Glomerular endothelial cell (primary cell): Measurements from ENCODE around the gene CCDC186. TPM values are rescaled to one million over a fixed set of nuclear protein-coding genes. Genes with fewer than 3 reads are reported as not detected.
A peak's percentile ranks its signal among the peaks of the same experiment; 100 is the strongest.
"Not testable (repeated sequence)": the region's sequence is repeated elsewhere in the genome, so short reads cannot be mapped to it uniquely, and the experiment has no call there.

Source experiments
- DNase-seq: peaks from one replicate; pipeline ENCODE4 v3.0.0-alpha.2; 2011; ENCODE audit warnings: low read depth, low spot score; ENCODE audit errors: extremely low read depth
- total RNA-seq: library from RNA; depleted of rRNA; stranded (reverse); fragments of >200 nt; gene quantifications from 2 replicates; pipeline ENCODE4 v1.2.3, GENCODE V29; 2015

Gene CCDC186
- total RNA-seq, 1 donor from 2014 or later = 10.5 TPM

DNA sequence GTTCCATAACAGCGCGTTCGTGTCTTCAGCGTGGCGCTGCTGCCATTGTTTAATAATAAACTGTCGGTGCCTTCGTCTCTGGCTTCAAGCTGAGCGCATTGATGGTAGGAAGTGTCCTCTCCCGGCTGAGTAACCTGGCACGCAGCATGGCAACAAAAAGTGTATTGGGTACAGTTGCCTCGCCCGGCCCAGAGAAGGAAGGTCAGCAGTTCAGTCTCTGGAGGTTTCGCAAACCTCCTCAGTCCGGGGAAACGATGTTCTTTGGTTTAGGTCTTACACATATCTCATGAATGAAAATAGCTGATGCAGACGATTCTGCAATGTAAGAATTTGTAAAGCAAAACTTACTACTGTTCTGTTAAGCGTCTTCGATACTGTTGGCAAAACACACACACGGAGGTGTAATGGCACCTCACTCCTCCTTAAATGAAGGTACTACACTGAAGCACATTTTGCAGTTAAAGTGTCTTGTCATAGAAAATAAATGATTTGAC, 739 bp upstream of the CCDC186 start:
- no peak for DNase-seq

- no peak for DNase-seq
Observed at GRCh38 chr10:114173603-114173920, 441 bp downstream of the CCDC186 start.

DNA sequence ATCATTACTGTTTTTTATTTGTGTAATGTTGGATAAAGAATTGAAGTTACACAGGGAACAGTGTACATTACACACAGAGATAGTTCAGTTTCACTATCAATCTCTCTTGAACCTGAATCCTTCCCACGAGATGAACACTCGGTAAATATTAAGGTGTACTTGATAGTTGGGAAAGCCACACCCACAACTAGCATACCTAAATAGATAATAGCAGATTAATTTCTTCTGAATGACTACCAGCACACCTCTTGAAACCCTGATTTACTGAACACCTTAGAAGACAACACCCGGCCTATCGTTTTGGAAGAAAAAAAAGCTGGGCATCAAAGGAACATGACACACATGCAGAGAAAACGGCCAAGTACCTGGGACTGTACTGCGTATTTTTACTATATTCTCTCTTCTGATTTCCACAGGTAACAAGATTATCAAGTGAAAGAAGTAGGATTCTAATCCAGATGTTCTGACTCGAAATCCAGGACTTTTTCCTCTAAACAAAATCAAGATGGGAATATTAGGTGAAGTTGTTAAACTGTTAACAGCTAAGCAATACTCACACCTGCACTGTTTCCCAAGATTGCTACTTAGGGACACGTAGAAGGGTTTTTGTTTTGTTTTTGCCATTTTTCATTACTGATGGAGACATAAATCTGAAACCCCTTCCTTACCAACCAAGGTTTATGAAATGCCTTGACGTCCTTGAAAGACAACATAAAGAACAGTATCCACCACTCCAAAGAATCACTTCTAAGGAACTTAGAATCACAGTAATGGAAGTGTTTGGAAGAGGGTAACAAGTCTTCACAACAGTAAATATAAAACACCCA, 1.0 kb downstream of the CCDC186 start:
- DNase-seq = no peak

- DNase-seq = no peak
Observed at GRCh38 chr10:114172216-114172615, 1.8 kb downstream of the CCDC186 start.

DNA sequence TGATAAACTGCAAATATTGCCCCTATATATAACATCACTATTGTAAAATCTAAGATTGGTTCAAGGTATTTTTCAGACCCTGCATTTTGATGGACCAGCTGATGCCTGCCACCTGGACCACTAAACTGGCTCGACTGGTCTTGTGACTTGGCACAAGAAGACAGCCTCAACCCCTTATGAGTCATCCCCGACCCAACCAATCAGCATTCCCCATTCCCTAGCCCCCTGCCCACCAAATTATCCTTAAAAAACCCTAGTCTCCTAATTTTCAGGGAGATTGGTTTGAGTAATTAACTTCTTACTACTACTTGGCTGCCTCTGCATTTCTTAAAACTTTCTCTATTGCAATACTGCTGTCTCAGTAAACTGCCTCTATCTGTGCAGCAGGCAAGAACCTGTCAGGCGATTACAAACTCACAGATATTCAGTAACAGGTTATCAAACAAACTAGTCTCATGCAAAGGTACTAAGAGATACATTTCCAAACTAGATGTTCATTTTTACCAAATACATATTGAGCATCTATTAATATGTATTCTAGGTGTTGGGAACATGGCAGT, 5.5 kb downstream of the CCDC186 start:
- no peak for DNase-seq

- no peak for DNase-seq
Observed at GRCh38 chr10:114167985-114168384, 6.0 kb downstream of the CCDC186 start.

GRCh38 chr10:114166494-114166893, 7.5 kb downstream of the CCDC186 start:
- DNase-seq = no peak

DNA sequence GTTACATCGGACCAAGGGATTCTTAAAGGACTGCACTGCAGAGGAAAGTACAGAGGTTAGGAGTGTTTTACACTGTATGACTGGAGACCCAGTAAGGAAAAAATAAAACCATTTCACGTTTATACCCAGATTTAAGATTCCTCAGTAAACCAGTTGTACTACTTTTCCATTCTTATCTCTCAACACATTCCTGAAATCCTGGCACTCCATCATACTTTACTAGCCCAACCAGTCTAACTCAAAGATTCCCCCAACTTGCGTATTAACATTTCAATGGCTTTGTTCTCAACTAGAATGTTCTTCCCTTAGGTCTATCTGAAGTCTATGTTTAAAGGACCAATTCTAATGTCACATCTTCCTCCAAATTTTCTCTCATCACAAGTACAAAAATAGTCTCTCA, 8.0 kb downstream of the CCDC186 start:
- DNase-seq = no peak

- DNase-seq = no peak
Observed at GRCh38 chr10:114163062-114163461, 10.9 kb downstream of the CCDC186 start.

DNA sequence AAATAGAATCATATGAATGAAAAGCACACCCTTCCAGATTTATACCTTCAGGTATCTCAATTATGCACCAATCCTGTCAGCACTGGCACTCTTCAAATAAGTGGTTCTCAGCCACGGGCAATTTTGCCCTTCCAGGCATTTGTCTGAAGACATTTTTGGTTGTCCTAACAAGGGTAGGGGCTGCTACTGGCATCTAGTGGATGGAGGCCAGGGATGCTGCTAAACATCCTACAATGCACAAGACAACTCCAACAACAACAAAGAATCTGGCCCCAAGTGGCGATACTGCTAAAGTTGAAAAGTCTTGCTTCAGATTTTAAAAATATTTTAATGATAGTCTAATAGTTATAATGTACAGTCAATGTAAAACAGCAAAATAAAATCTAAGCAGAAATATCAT, 16.1 kb downstream of the CCDC186 start:
- DNase-seq = no peak

- DNase-seq = no peak
Observed at GRCh38 chr10:114151892-114152291, 22.1 kb downstream of the CCDC186 start.

DNA sequence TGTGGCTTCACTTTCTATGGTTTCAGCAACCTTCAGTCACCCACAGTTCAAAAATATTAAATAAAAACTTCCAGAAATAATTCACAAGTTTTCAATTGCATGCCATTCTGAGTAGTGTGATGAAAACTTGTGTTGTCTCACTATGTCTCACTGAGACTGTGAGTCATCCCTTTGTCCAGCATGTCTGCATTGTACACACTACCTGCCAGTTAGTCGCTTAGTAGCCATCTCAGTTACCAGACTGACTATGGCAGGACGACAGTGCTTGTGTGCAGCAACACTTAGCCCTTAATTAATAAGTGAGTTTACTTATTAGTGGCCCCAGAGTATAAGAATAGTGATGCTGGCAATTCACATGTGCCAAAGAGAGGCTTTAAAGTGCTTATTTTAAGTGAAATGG, 22.5 kb downstream of the CCDC186 start:
- DNase-seq = peak; percentile 20

DNA sequence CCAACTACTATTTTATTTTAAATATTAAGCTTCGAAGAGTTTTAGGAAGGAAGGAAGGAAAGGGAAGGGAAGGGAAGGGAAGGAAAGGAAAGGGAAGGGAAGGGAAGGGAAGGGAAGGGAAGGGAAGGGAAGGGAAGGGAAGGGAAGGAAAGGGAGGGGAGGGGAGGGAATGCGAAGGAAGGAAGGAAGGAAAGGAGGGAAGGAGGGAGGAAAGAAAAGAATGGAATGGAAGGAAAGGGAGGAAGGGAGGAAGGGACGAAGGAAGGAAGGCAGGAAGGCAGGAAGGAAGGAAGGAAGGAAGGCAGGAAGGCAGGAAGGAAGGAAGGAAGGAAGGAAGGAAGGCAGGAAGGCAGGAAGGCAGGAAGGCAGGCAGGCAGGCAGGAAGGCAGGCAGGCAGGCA, 24.5 kb downstream of the CCDC186 start:
- DNase-seq = not testable (repeated sequence)

DNA sequence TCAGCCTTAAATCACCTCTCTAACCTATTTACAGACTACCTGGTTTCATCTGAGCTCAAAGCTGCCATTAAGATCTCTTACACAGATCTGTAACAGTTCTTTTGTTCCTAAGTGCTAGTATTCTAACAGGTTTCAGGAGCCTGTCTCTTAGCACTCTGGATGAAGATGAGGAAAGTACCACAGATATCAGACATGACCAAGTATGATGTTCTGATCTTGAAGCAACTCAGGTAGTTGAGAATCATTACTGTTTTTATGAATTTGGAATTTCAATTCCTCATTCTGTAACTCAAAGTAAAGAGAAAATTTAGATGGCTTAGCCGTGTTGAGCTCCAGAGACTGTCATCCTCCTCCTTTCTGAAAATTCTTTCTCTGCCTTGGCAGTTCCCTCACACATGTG, 30.8 kb downstream of the CCDC186 start:
- DNase-seq = no peak

DNA sequence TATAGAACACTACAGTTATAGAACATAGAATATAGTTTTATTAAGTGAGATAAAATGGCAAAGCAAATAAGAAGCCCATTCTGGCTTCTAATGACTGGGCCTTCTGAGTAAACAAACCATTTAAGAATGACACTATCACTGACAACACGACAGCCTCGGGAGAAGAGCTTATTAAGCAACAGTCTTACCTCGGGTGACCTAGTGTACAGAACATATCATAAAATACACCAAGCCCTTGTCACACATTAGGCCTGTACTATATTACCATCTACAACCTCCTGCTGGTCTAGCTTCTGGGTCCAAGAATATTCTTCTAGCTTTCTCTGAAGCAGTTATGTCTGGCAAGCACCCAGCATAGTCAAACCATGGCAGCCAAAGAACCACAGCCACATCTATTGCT, 32.0 kb downstream of the CCDC186 start:
- DNase-seq = no peak

DNA sequence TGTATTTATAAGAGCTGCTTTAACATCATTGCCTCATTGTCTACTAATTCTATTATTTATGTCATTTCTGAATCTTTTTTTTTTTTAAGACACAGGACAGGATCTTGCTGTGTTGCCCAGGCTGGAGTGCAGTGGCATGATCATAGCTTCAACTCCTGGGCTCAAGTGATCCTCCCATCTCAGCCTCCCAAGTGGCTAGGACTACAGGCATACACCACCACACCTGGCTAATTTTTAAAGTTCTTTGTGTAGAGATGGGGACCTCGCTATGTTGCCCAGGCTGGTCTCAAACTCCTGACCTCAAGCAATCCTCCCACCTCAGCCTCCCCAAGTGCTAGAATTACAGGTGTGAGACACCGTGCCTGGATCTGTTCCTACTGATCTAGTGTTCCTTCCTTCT, 33.2 kb downstream of the CCDC186 start:
- not testable (repeated sequence) for DNase-seq

- DNase-seq = no peak
Observed at GRCh38 chr10:114140036-114140435, 34.0 kb downstream of the CCDC186 start.

DNA sequence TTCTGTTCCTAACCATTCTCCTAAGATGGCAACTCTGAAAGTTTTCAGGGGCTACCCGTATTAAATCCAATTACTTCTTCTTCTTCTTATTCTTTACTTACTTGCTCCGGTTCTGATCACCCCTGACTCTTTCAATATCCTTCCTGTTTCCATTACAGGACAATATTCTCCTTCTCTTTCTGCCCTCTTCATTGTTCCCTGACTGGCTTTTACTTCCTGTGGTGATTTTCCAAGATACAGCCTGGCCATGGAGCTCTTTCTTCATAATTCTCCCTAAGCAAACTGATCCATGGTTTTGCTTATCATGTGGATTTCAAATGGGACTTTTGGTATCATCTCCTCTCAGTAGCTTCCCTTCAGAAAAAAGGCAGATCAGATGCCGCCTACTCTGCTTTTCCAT, 35.4 kb downstream of the CCDC186 start:
- DNase-seq = peak; percentile 9

DNA sequence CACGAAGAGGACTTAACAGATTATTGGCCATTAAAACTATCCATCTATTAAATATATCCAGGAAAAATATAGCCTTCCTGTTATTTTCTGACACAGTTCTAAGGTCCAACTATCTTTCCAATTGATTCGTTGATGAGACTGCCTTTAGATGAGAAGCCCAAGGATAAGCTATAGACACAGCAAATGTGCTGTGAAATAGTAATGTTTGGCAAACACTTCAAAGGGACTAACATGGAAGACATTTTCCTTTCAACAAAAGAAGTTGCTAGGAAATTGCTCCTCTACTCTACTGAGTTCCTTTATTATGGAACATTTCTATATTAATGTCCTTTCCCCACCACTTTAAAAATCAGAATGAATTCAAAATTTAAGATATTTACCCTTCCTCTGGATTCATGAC, 38.5 kb downstream of the CCDC186 start:
- DNase-seq = no peak

- no peak for DNase-seq
Observed at GRCh38 chr10:114131094-114131493, 42.9 kb downstream of the CCDC186 start.

GRCh38 chr10:114121031-114121430, 53.0 kb downstream of the CCDC186 start:
- no peak for DNase-seq

- DNase-seq = no peak
Observed at GRCh38 chr10:114118514-114118913, 55.5 kb downstream of the CCDC186 start.

- no peak for DNase-seq
Observed at GRCh38 chr10:114117728-114118127, 56.3 kb downstream of the CCDC186 start.
